Activated CD4-positive, CD25-positive, alpha-beta regulatory T cell treated with anti-CD3 and anti-CD28 coated beads, Interleukin-2, amount 50 U/mL, for 16 hours (primary cell): ENCODE data around the gene RPS15.
A peak's percentile ranks its signal among the peaks of the same experiment; 100 is the strongest.
"Not testable (repeated sequence)": the region's sequence is repeated elsewhere in the genome, so short reads cannot be mapped to it uniquely, and the experiment has no call there.

Experiments
- DNase-seq: peaks from one replicate; pipeline ENCODE4 v3.0.0-alpha.2; 2020; ENCODE audit warnings: low read depth, low spot score

RPS15 gene

GRCh38 chr19:1467490-1468273 lies 29.5 kb downstream of the RPS15 start:
- DNase-seq = no peak

- no peak for DNase-seq
Observed at GRCh38 chr19:1468274-1468820, 30.2 kb downstream of the RPS15 start.

- DNase-seq = no peak
Observed at GRCh38 chr19:1468821-1469254, 30.6 kb downstream of the RPS15 start.

- no peak for DNase-seq
Observed at GRCh38 chr19:1469255-1470054, 31.3 kb downstream of the RPS15 start.

GRCh38 chr19:1470055-1470304 lies 31.8 kb downstream of the RPS15 start:
- DNase-seq = no peak

GRCh38 chr19:1470305-1471009 lies 32.3 kb downstream of the RPS15 start:
- DNase-seq = peak; percentile 43

GRCh38 chr19:1471010-1471514 lies 32.9 kb downstream of the RPS15 start:
- no peak for DNase-seq

- no peak for DNase-seq
Observed at GRCh38 chr19:1471515-1472160, 33.4 kb downstream of the RPS15 start.

GRCh38 chr19:1472231-1473084 lies 34.3 kb downstream of the RPS15 start:
- DNase-seq = no peak

- no peak for DNase-seq
Observed at GRCh38 chr19:1473085-1473851, 35.1 kb downstream of the RPS15 start.

GRCh38 chr19:1474011-1474764 lies 36.0 kb downstream of the RPS15 start:
- DNase-seq = no peak

GRCh38 chr19:1474765-1475351 lies 36.7 kb downstream of the RPS15 start:
- no peak for DNase-seq

- no peak for DNase-seq
Observed at GRCh38 chr19:1475751-1476437, 37.7 kb downstream of the RPS15 start.

GRCh38 chr19:1477056-1477455 lies 38.9 kb downstream of the RPS15 start:
- DNase-seq = not testable (repeated sequence)

GRCh38 chr19:1478934-1479707 lies 40.9 kb downstream of the RPS15 start, which contains the start of gene C19orf25:
TSS of gene C19orf25 (minus strand) at chr19:1479215. CDS start at chr19:1478903, 312 bp downstream.
- peak; percentile 84 for DNase-seq

GRCh38 chr19:1481224-1481892 lies 43.2 kb downstream of the RPS15 start:
- DNase-seq = no peak
